Measurements from ENCODE around the gene NTN1.

Gene NTN1

GRCh38 chr17:9037736-9038135 lies 16.4 kb downstream of the NTN1 start:
- DNase-seq (ENCODE audit: low read depth) = no peak

DNA sequence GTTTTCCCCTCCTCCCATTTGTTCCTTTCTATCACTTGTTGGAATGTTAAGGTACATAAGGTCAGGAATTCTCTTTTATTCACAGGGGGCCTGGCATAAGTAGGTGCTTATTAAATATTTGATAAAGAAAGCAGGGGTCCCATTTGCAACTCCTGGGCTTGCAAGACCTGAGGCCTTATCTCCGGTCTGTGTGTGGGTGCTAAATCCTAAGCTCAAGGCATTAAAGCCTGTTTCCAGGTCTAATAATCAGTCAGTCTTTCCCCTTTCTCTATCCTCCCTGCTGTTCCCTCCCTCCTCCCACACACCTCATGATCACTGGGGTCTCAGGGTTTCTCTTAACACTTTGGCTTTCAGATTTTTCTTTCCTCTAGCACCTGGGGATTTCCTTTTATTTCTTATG lies 17.1 kb downstream of the NTN1 start:
- no peak for DNase-seq (ENCODE audit: low read depth)

DNA sequence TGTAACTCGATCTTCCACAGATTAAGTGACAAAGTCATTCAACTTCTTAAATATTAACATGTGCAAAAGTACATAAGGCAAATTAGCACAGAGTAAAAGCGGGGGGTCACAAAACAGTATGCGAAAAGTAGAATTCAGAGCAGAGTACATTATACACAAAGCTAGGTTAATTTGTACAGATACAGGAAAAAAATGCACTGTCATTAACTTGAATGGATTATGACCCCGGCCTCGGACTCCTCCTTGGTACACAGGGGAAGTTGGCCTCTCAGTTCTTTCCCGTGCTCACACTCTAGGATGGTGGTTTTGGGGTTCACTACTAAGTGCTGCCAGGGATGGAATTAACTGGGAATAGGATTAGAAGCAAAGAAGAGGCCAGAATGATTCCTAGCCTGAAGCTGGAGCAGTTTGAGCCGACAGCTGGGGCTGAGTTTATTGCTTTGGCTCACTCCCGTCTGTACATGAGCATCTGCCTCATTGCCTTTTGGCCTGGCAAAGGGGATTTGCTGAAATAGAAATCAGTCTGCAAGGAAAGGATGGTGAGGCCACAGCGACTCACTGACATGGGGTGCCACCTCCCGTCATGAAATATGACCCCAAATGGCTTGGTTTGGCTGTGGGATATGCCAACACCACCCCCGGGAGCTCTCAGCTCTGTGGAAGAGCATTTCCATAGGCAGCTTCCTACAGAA lies 23.6 kb downstream of the NTN1 start:
- DNase-seq (ENCODE audit: low read depth) = no peak

GRCh38 chr17:9050801-9051401 lies 29.6 kb downstream of the NTN1 start:
- DNase-seq (ENCODE audit: low read depth) = no peak

GRCh38 chr17:9051561-9051960 lies 30.3 kb downstream of the NTN1 start:
- DNase-seq (ENCODE audit: low read depth) = no peak

DNA sequence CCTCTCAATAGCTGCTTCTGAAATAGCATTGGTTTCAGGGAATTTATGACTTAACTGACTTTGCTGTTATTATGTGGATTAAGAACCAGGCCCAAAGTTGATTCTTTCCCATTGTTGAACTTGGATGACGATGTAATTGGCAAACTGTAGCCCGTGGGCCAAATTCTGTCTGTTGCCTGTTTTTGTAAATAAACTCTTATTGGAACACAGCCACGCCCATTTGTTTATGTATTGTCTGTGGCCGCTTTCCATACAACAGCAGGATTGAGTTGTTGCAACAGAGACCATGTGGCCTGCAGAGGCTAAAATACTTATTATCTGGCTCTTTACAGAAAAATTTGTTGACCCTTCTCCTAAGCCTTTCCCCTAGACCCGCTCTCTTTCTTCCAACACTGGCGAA lies 31.6 kb downstream of the NTN1 start:
- no peak for DNase-seq (ENCODE audit: low read depth)

DNA sequence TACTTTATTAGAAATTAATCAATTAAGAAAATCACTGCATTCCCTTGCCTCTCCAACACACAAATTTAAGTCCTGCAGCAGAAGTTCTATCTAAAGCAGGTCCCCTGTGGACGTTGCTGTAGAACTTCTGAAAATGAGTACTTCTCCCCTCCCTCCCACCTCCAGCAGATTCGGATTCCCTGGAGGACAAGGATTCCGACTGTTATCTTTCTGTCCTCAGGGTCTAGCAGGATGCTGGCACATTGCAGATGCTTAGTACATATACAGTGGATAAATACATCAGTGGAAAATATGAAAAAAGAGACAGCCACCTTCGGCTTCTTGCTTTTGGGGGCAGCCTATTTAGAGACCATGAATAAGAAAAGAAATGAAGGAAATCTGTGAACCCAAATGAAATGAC lies 32.1 kb downstream of the NTN1 start:
- DNase-seq (ENCODE audit: low read depth) = no peak

- DNase-seq (ENCODE audit: low read depth) = no peak
These were observed 33.0 kb downstream of the NTN1 start for GRCh38 chr17:9054126-9054975.

DNA sequence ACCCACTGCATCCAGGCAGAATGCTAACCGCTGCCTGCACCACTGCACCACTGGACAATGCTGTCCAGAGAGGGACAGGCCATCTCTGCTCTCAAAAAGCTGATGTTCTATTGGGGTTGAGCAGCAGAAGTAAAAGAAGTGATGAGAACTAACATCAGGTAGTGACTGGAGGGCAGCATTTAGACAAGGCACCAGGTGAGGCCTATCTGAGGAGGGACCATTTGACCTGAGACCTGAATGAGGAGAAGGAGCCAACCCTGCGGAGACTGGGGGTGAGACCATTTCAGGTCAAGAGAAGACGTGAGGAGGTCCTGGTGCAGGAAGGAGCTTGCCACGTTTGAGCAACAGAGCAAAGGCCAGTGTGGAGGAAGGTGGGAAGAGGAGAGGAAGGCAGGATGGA lies 34.0 kb downstream of the NTN1 start:
- no peak for DNase-seq (ENCODE audit: low read depth)

- no peak for DNase-seq (ENCODE audit: low read depth)
These were observed 35.3 kb downstream of the NTN1 start for GRCh38 chr17:9056566-9056965.

DNA sequence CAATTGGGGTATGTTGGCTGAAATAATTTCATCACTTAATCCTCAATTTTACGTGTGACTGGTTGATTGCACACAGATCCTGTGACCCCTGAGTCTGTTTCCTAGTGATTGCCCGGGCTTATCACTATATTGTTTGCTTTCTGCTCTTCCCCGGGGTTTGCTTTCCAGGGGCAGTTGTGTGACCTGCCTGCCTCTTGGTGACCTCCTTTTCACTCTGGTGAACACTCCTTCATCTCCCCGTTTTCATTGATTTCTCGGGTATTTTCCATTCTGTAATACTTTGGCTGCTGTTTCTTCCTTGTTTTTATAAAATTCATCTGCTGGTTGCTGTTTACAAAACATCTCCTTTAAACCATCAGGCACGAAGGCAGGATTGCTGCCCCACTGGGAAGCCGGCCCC lies 36.0 kb downstream of the NTN1 start:
- no peak for DNase-seq (ENCODE audit: low read depth)

DNA sequence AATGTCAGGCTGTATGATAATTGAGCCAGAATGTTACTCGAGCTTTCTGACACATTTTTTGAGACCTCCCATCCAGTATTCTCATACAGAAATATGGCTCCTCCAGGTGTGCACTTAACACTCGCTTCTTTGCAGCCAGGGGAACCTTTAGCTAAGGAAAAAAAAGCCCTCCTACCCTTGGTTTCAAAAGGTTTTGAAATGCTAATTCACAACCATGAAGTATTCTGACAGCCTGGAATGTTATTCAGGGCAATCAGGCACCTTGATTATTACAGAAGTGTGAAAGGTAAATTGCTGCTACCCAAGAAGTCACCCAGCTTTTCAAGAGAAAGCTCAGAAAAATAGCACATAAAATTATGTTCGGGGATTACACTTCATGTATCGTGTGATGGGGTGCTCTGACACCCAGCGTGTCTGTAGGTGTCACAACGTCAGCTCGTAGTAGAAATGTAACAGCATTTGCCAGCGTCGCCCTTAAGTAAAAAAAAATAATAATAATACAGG lies 41.1 kb downstream of the NTN1 start:
- no peak for DNase-seq (ENCODE audit: low read depth)

DNA sequence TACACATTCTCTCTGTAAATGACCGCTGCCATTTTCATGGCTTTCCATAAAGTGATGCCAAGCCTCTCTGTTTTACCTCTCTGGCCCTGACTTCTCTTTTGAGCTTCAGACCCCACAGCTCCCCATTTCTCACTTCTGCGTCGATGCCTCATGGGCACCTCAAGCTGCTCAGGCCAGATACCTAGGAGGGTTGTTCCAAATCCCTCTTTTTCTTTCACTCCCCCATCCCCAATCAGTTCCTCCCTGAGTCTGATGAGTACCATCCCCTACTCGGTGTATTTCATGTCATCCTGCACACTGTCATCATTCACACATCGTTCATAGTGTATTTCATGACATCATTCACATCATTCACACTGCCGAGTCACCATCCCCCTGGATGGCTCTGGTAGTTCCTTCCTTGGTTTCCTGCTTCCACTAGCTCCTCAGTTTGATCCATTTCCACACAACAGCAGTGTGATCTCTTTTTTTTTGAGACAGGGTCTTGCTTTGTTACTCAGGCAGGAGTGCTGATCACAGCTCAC lies 43.1 kb downstream of the NTN1 start:
- no peak for DNase-seq (ENCODE audit: low read depth)

- DNase-seq (ENCODE audit: low read depth) = no peak
These were observed 49.7 kb downstream of the NTN1 start for GRCh38 chr17:9071016-9071415.

GRCh38 chr17:9071811-9072498 lies 50.6 kb downstream of the NTN1 start:
- DNase-seq (ENCODE audit: low read depth) = no peak

DNA sequence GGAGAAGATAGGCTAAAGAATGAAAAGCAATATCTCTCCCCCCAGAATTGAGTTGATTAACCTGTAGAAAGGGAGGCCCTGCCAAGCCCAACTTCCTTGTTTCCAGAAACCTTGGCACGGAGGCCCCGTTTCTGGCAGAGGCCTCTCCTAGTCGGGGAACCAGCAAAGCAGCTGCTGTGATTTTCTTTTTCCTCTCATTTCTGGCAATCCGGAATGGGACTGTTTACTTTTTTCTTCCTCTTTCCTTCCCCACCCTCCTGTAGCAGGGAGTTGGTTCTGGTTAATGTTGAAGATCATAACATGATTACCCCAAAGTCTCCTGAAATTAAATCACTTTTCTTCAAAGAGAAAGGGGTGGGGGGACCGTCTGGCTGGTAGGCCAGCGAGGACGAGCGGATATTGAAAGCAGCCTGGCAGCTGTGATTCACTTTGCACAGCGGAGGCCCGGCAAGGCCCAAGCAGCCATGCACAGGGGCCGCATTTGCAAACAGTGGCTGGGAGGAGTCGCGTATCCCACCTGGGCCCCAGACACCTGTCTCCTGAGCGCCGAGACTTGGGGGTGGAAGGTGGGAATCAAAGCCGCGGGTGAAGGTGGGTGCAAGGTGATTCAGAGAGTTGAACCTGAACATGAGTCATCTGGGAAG lies 51.5 kb downstream of the NTN1 start:
- no peak for DNase-seq (ENCODE audit: low read depth)

DNA sequence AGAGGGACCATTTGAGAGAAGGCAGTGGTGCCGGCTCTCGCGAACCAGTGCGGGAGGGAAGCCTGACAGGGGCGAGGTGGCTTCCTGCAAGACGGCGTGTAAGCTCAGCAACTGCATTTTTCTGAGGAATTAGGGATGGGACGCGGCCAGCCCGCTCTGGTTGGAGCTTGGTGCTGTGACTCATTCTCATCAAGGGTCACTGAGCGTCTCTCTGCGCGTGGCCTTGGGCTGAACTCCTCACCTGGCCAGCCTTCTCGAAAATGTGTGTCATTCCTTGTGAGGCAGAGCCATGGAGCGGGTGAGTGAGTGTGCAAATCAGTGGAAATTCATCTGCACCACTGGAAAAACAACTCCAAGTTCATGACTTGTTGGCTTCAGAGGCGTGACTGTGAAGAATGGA lies 52.8 kb downstream of the NTN1 start:
- DNase-seq (ENCODE audit: low read depth) = no peak

DNA sequence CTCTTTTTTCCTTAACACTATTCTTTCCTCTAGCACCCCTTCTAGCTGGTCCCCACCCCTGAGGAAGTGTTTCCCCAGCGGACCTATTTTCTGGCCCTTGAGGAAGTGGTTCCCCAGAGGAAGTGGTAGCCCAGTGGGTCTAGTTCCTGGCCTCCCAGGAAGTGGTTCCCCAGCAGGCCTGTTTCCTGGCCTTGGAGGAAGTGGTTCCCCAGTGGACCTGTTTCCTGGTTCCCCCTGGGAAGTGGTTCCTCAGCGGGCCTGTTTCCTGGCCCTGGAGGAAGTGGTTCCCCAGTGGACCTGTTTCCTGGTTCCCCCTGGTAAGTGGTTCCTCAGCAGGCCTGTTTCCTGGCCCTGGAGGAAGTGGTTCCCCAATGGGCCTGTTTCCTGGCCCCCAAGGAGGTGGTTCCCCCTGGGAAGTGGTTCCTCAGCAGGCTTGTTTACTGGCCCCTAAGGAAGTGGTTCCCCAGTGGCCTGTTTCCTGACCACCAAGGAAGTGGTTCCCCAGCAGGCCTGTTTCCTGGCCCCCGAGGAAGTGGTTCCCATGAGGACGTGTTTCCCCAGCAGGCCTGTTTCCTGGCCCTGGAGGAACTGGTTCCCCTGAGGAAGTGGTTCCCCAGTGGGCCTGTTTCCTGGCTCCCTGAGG lies 58.3 kb downstream of the NTN1 start:
- DNase-seq (ENCODE audit: low read depth) = no peak

DNA sequence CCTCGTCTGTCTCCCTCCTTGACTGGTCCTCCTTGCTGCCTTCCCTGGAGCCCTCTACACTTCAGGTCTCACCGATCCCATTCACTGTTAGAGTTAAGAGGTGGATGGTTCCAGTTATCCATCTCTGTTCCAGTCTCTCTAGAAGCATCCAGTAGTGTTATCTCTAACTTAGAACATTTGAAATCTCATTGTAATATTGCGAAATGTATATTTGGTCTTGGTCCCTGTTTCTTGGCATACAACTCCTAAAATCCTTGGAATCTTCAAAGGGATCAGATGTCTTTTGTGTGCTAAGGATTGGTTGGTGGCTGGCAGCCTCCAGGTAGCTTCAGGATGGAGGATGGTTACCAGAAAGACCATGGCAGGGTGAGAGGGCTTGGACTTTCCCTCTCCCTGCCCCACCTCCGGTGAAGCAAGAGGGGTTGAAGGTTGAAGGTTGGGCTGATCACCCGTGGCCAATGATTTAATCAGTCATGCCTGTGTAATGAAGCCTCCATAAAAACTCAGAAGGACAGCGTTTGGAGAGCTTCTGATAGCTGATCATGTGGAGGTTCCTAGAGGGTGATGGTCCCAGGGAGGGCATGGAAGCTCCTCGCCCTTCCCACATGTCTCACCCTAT lies 59.1 kb downstream of the NTN1 start:
- no peak for DNase-seq (ENCODE audit: low read depth)

DNA sequence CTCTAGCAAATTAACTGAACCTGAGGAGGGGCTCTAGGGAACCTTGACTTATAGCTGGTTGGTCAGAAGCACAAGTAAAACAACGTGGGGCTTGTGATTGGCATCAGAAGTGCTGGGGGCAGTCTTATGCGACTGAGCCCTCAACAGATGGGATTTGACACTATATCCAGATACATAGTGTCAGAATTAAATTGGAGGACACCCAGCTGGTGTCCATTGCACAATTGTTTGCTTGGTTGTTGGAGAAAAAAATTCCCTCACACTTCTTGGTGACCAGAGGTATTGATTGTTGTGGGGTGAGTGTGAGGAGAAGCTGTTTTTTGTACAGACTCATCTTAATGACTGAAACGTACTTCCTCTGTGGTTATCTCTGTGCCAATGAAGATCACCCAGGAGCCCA lies 59.7 kb downstream of the NTN1 start:
- no peak for DNase-seq (ENCODE audit: low read depth)

DNA sequence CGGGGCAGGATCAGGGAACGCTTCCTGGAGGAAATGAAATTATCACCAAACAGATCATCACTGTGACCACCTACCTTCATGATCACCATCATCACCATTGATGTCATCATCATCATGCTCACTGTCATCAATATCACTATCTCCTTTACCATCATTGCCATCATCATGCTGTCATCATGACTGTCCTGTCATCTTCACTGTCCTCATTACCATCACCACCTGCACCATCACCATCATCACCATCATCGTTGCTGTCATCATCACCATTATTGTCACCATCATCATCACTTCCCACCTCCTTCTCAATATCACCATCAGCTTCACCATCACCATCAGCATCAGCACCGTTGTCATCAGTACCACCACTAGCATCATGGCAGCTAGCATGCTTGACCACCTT lies 65.3 kb downstream of the NTN1 start:
- no peak for DNase-seq (ENCODE audit: low read depth)

Measured in stimulated activated CD8-positive, alpha-beta memory T cell treated with anti-CD3 and anti-CD28 coated beads, Interleukin-12 subunit alpha, Interleukin-12 subunit beta, amount 100 ng/mL, for 4 hours (primary cell).